K562 (cell line): ENCODE measurements around the gene BRCA1. TPM values are rescaled to one million over a fixed set of nuclear protein-coding genes. Genes with fewer than 3 reads are reported as not detected.

ENCODE experiments used
- ATF6 ChIP-seq: sonication (generic); formaldehyde crosslinking; IDR thresholded peaks from 2 replicates; pipeline ENCODE4 v1.4.0; 2020; ENCODE audit warnings: mild to moderate bottlenecking, missing genetic modification reagents
- DACH1 ChIP-seq: fragments of 450-650 bp; IDR thresholded peaks from 2 replicates; pipeline ENCODE4 v1.6.1; 2018; ENCODE audit not compliant: partially characterized antibody
- ELK1 ChIP-seq: sonication (generic); formaldehyde crosslinking; IDR thresholded peaks from 2 replicates; pipeline ENCODE4 v1.8.1; 2022; ENCODE audit warnings: missing genetic modification reagents
- HDAC2 ChIP-seq: fragments of 450-650 bp; IDR thresholded peaks from 2 replicates; pipeline ENCODE4 v1.6.1; 2016; ENCODE audit warnings: mild to moderate bottlenecking
- JUND ChIP-seq, 2 experiments: IDR thresholded peaks; 2 replicates in 1 of 2; 3 replicates in 1 of 2; pipeline ENCODE4 v1.6.1; 2011; ENCODE audit warnings: borderline replicate concordance in 2 of 2, low read depth in 2 of 2, low read length in 2 of 2, improper control_type of control experiment in 1 of 2, missing biosample characterization in 1 of 2, missing genetic modification characterization in 1 of 2, missing genetic modification reagents in 1 of 2
- NCOR1 ChIP-seq: fragments of 450-650 bp; IDR thresholded peaks from 2 replicates; pipeline ENCODE4 v1.6.1; 2016; ENCODE audit warnings: mild to moderate bottlenecking, moderate library complexity
- RB1 ChIP-seq: fragments of 450-650 bp; IDR thresholded peaks from 2 replicates; pipeline ENCODE4 v1.6.1; 2017; ENCODE audit warnings: low read depth, mild to moderate bottlenecking
- TAF7 ChIP-seq: fragments of 450-650 bp; IDR thresholded peaks from 2 replicates; pipeline ENCODE4 v1.6.1; 2016; ENCODE audit warnings: missing genetic modification characterization, missing compliant biosample characterization
- ZNF263 ChIP-seq: sonication (generic); formaldehyde crosslinking; IDR thresholded peaks from 2 replicates; pipeline ENCODE4 v1.8.0; 2022; ENCODE audit warnings: mild to moderate bottlenecking, missing genetic modification reagents, borderline replicate concordance
- ZNF318 ChIP-seq, 2 experiments: fragments of 450-650 bp; IDR thresholded peaks; 2 replicates each; pipeline ENCODE4 v1.6.1; 2016; ENCODE audit warnings: mild to moderate bottlenecking in 2 of 2, borderline replicate concordance in 1 of 2, low read depth in 1 of 2, moderate library complexity in 1 of 2
- polyA plus RNA-seq, 8 experiments: library from polyadenylated mRNA; depleted of rRNA in 4 of 8; stranded (reverse) in 5 of 8; unstranded in 3 of 8; fragments of >200 nt; fragmentation: Nextera tagmentation in 2 of 8; fragmentation: Illumina TruSeq in 1 of 8; extraction: Ambion mirVana in 2 of 8; extraction: Trizol in 1 of 8; gene quantifications; 2 replicates each; pipeline versions ENCODE4 v1.2.1 to v1.2.3, GENCODE V29; 2011 to 2014; ENCODE audit warnings: inconsistent platforms in 1 of 8, missing spikeins in 1 of 8
- total RNA-seq, 7 experiments: library from RNA; depleted of rRNA in 6 of 7; stranded (reverse); fragments of >200 nt in 6 of 7; fragmentation: Illumina TruSeq in 2 of 7; extraction: Trizol in 2 of 7; gene quantifications; 2 replicates each; pipeline versions ENCODE4 v1.2.1 to v1.2.3, GENCODE V29; 2011 to 2021; ENCODE audit warnings: low replicate concordance in 1 of 7

Gene BRCA1
- total and polyA plus RNA-seq, 9 of the 15 experiments (the other 6 are each of a cell fraction or from before 2014, with no cell fraction given) = 25.9 to 95.3 (median 62.3) TPM

- TF ChIP-seq ZNF318 (IDR thresholded peaks at IDR 0.05; ENCODE audit: borderline replicate concordance in 1 of 2, low read depth in 1 of 2) (no peak), TAF7 (tag) (peak; percentile 66; the same call in 1 of the 2 replicates), ATF6 (CRISPR knock-in tag) (no peak), NCOR1 (peak; percentile 29; the same call in 1 of the 2 replicates), RB1 (peak; percentile 98), JUND (IDR thresholded peaks at IDR 0.05; ENCODE audit: borderline replicate concordance, low read depth, low read length) (peak; percentile 71; the same call in 1 of the 2 replicates), JUND (tag; IDR thresholded peaks at IDR 0.05; ENCODE audit: borderline replicate concordance, low read depth, low read length) (no peak; the same call in 2 of the 3 replicates), ZNF263 (CRISPR knock-in tag) (peak; percentile 40; the same call in 1 of the 2 replicates), HDAC2 (peak; percentile 27; the same call in 1 of the 2 replicates), DACH1 (no peak), ELK1 (CRISPR knock-in tag) (no peak)
Measured at GRCh38 chr17:43125133-43125966, at the start of gene BRCA1 (continued).
